HEK293 (cell line): Measurements from ENCODE around the gene TCEA2.
A peak's percentile ranks its signal among the peaks of the same experiment; 100 is the strongest.

ENCODE experiments used
- CTCF ChIA-PET: fragments of 350-600 bp; formaldehyde crosslinking; extraction: SDS; loops from one replicate; lab custom pipeline; 2021; ENCODE audit warnings: antibody characterized with exemption; lab: Yijun Ruan, JAX
- POLR2A ChIA-PET: fragments of 300-600 bp; formaldehyde crosslinking; extraction: SDS; loops from one replicate; lab custom pipeline; 2020; ENCODE audit warnings: antibody characterized with exemption, inconsistent platforms; lab: Yijun Ruan, JAX
- H3K27ac ChIP-seq: fragments of 200-500 bp; sonication (Bioruptor generic); 2 replicates; pipeline ENCODE4 v1.5.1; 2014; ENCODE audit warnings: low read depth, low read length, control low read depth, inconsistent platforms; ENCODE audit errors: extremely low read depth
- H3K36me3 ChIP-seq, 2 experiments: fragments of 200-500 bp in 1 of 2; sonication (Bioruptor generic) in 1 of 2; 1 replicate in 1 of 2; 2 replicates in 1 of 2; pipeline ENCODE4 v1.5.1; 2014 to 2017; ENCODE audit warnings: inconsistent platforms in 2 of 2, low read length in 2 of 2; ENCODE audit not compliant: control insufficient read depth in 2 of 2, insufficient read depth in 1 of 2
- H3K4me1 ChIP-seq: fragments of 200-500 bp; sonication (Bioruptor generic); 2 replicates; pipeline ENCODE4 v1.5.1; 2014; ENCODE audit warnings: mild to moderate bottlenecking, low read length, inconsistent platforms; ENCODE audit not compliant: control insufficient read depth, insufficient read depth
- H3K4me3 ChIP-seq: 2 replicates; pipeline ENCODE4 v1.5.1; 2011; ENCODE audit warnings: low read depth, mild to moderate bottlenecking, control low read depth, low read length, moderate library complexity
- H3K9me3 ChIP-seq: fragments of 200-500 bp; sonication (Bioruptor generic); 2 replicates; pipeline ENCODE4 v1.5.1; 2014; ENCODE audit warnings: low read depth, low read length, inconsistent platforms; ENCODE audit not compliant: control insufficient read depth, insufficient read depth
- HIC1 ChIP-seq: fragments of 450-650 bp; formaldehyde crosslinking; IDR thresholded peaks from 2 replicates; pipeline ENCODE4 v1.5.1; 2016; ENCODE audit warnings: missing biosample characterization, missing genetic modification characterization
- IKZF3 ChIP-seq: fragments of 450-650 bp; IDR thresholded peaks from 2 replicates; pipeline ENCODE4 v1.5.0; 2018; ENCODE audit warnings: missing biosample characterization, mild to moderate bottlenecking, missing genetic modification characterization, moderate library complexity
- KLF16 ChIP-seq: fragments of 450-650 bp; formaldehyde crosslinking; IDR thresholded peaks from 2 replicates; pipeline ENCODE4 v1.5.1; 2017; ENCODE audit warnings: missing biosample characterization, missing genetic modification characterization
- KLF8 ChIP-seq: fragments of 450-650 bp; formaldehyde crosslinking; IDR thresholded peaks from 2 replicates; pipeline ENCODE4 v1.5.1; 2016; ENCODE audit warnings: missing biosample characterization, missing genetic modification characterization
- RBAK ChIP-seq: fragments of 450-650 bp; formaldehyde crosslinking; IDR thresholded peaks from 2 replicates; pipeline ENCODE4 v1.5.1; 2016; ENCODE audit warnings: missing biosample characterization, missing genetic modification characterization
- SP2 ChIP-seq: fragments of 450-650 bp; formaldehyde crosslinking; IDR thresholded peaks from 2 replicates; pipeline ENCODE4 v1.5.1; 2016; ENCODE audit warnings: missing biosample characterization, missing genetic modification characterization
- SP7 ChIP-seq: fragments of 450-650 bp; formaldehyde crosslinking; IDR thresholded peaks from 2 replicates; pipeline ENCODE4 v1.5.1; 2016; ENCODE audit warnings: missing biosample characterization, missing genetic modification characterization
- ZBTB20 ChIP-seq: fragments of 450-650 bp; formaldehyde crosslinking; IDR thresholded peaks from 2 replicates; pipeline ENCODE4 v1.5.1; 2016; ENCODE audit warnings: missing biosample characterization, missing genetic modification characterization
- ZBTB21 ChIP-seq: fragments of 450-650 bp; formaldehyde crosslinking; IDR thresholded peaks from 2 replicates; pipeline ENCODE4 v1.5.1; 2017; ENCODE audit warnings: missing biosample characterization, missing genetic modification characterization
- ZBTB7A ChIP-seq: fragments of 450-650 bp; formaldehyde crosslinking; IDR thresholded peaks from 2 replicates; pipeline ENCODE4 v1.5.1; 2016; ENCODE audit warnings: low read depth, missing biosample characterization, missing genetic modification characterization
- ZBTB8A ChIP-seq: fragments of 450-650 bp; formaldehyde crosslinking; IDR thresholded peaks from 2 replicates; pipeline ENCODE4 v1.5.1; 2016; ENCODE audit warnings: missing biosample characterization, missing genetic modification characterization
- ZFHX2 ChIP-seq: fragments of 450-650 bp; formaldehyde crosslinking; conservative IDR thresholded peaks from 2 replicates; pipeline ENCODE4 v1.5.1; 2016; ENCODE audit warnings: missing biosample characterization, missing genetic modification characterization
- ZNF138 ChIP-seq: fragments of 450-650 bp; formaldehyde crosslinking; IDR thresholded peaks from 2 replicates; pipeline ENCODE4 v1.5.1; 2016; ENCODE audit warnings: missing biosample characterization, missing genetic modification characterization, borderline replicate concordance
- ZNF23 ChIP-seq: fragments of 450-650 bp; formaldehyde crosslinking; IDR thresholded peaks from 2 replicates; pipeline ENCODE4 v1.5.1; 2016; ENCODE audit warnings: missing biosample characterization, missing genetic modification characterization, borderline replicate concordance
- ZNF341 ChIP-seq: fragments of 450-650 bp; formaldehyde crosslinking; IDR thresholded peaks from 2 replicates; pipeline ENCODE4; 2016; ENCODE audit warnings: low read depth, missing biosample characterization, missing genetic modification characterization
- ZNF366 ChIP-seq: fragments of 450-650 bp; formaldehyde crosslinking; conservative IDR thresholded peaks from 2 replicates; pipeline ENCODE4 v1.5.1; 2016; ENCODE audit warnings: missing biosample characterization, missing genetic modification characterization
- ZNF398 ChIP-seq: fragments of 450-650 bp; formaldehyde crosslinking; IDR thresholded peaks from 2 replicates; pipeline ENCODE4 v1.5.1; 2017; ENCODE audit warnings: missing biosample characterization, missing genetic modification characterization
- ZNF561 ChIP-seq: fragments of 450-650 bp; IDR thresholded peaks from 2 replicates; pipeline ENCODE4 v1.5.1; 2018; ENCODE audit warnings: missing biosample characterization, missing genetic modification characterization, borderline replicate concordance
- ZNF670 ChIP-seq: fragments of 450-650 bp; formaldehyde crosslinking; IDR thresholded peaks from 2 replicates; pipeline ENCODE4 v1.5.1; 2016; ENCODE audit warnings: missing biosample characterization, missing genetic modification characterization, low read depth
- ZSCAN30 ChIP-seq: fragments of 450-650 bp; IDR thresholded peaks from 2 replicates; pipeline ENCODE4 v1.5.1; 2018; ENCODE audit warnings: missing biosample characterization, mild to moderate bottlenecking, missing genetic modification characterization, moderate library complexity
- ZXDB ChIP-seq: fragments of 450-650 bp; formaldehyde crosslinking; IDR thresholded peaks from 2 replicates; pipeline ENCODE4 v1.5.1; 2016; ENCODE audit warnings: missing biosample characterization, missing genetic modification characterization
- TF ChIP-seq, protein P1 (sequence below): fragments of 450-650 bp; formaldehyde crosslinking; optimal IDR thresholded peaks from 2 replicates; pipeline ENCODE3; 2016; ENCODE audit warnings: missing biosample characterization, mild to moderate bottlenecking, missing genetic modification characterization
- TF ChIP-seq, protein P2 (sequence below): fragments of 450-650 bp; formaldehyde crosslinking; IDR thresholded peaks from 2 replicates; pipeline ENCODE4 v1.5.1; 2017; ENCODE audit warnings: missing biosample characterization, missing genetic modification characterization
- TF ChIP-seq, protein P3 (sequence below): fragments of 450-650 bp; formaldehyde crosslinking; IDR thresholded peaks from 2 replicates; pipeline ENCODE4 v1.5.1; 2016; ENCODE audit warnings: missing biosample characterization, missing genetic modification characterization

Gene TCEA2

DNA sequence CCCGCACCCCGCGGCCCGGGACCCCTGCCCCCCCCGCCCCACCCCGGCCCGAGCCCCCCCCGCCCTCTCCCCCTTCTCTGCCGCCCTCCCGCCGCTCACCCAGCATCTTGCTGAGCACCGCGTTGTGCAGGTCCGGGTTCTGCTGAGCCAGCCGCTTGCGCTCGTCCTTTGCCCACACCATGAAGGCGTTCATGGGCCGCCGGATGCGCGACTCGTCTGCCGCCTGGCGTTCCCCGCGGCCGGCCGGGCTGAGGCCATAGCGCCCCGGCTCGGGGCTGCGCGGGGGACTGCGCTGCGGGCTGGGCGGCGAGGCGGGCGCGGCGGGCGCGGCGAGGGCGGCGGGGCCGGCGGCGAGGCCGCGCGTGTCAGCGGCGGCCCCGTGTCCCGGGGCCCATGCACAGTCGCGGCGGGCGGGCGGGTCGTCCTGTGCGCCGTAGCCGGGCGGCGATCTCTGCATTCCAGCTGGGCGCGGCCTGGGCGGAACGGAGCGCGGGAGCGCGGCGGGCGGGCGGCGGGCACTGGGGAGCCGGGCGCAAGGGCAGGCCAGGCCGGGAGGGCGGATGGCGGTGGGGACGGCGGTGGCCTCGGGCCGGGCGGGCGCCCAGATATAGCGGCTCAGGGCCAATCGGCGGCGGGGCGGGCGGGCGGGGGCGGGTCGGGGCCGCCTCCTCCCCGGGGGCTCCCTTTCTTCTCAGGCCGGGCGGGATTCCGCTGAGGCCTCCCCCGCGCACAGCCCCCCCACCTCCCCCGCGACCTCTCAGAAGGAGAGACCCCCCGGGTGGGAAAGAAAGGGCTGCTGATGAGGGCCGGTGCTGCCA, 13.7 kb upstream of the TCEA2 start, which contains the start of gene SOX18:
TSS of gene SOX18 (minus strand) at position 580 of the 818 bp plus-strand sequence. CDS start at position 457, 123 bp downstream.
- Histone ChIP-seq H3K27ac (peak within 1 kb of the TSS; percentile 24; the same call in 1 of the 2 replicates), H3K4me3 (peak within 1 kb of the TSS; percentile 36), H3K36me3 (peaks cover 0 to 5% of the 10 kb centered on the region in 2 experiments; a peak in 1 of 3 replicates), H3K4me1 (peaks cover 6% of the 10 kb centered on the region), H3K9me3 (no peaks in the 10 kb centered on the region)
- TF ChIP-seq SP7 (no peak), ZNF138 (no peak), ZNF23 (tag by site-specific recombination) (no peak), ZBTB8A (peak; percentile 44; the same call in 1 of the 2 replicates), RBAK (tag by site-specific recombination) (no peak)
- TF ChIP-seq, protein P1, sequence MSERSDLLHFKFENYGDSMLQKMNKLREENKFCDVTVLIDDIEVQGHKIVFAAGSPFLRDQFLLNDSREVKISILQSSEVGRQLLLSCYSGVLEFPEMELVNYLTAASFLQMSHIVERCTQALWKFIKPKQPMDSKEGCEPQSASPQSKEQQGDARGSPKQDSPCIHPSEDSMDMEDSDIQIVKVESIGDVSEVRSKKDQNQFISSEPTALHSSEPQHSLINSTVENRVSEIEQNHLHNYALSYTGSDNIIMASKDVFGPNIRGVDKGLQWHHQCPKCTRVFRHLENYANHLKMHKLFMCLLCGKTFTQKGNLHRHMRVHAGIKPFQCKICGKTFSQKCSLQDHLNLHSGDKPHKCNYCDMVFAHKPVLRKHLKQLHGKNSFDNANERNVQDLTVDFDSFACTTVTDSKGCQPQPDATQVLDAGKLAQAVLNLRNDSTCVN (tag by site-specific recombination) = peak; percentile 31
- ChIA-PET CTCF (interaction anchor here (1.3 kb wide), 1 partner anchor 10 kb away, joined by 7 read pairs; no protein-coding TSS in a partner anchor), POLR2A (interaction anchor here (0.9 to 1.4 kb wide), 2 partner anchors 10 kb away, joined by 3 to 4 read pairs; no protein-coding TSS in a partner anchor)

DNA sequence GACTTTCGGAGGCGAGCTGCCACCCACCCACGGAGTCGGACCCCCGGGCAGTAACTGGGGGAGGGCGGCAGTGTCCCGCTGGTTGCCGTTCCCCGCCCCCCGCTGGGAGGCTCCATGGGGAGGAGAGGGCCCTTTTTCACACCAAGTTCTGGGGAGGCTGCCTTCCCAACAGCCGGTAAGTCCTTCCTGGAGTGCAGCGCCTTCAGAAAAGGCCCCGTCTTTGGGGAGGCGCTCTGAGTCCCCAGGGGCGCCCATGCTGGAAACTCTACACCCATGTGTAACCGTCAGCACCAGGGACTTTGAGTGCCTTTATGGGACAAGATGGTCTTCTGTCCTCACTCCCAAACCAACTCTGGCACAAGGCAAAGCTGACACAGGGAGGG, 13.1 kb upstream of the TCEA2 start:
- Histone ChIP-seq H3K36me3 (peaks cover 0 to 5% of the 10 kb centered on the region in 2 experiments; a peak in 1 of 3 replicates), H3K9me3 (no peaks in the 10 kb centered on the region), H3K27ac (peak overlapping the region; percentile 22; the same call in 1 of the 2 replicates), H3K4me3 (peak overlapping the region; percentile 19), H3K4me1 (peaks cover 6% of the 10 kb centered on the region)
- POLR2A ChIA-PET = interaction anchor here (0.9 kb wide), 1 partner anchor 10 kb away, joined by 3 read pairs; no protein-coding TSS in a partner anchor
- CTCF ChIA-PET = interaction anchor here (1.3 kb wide), 1 partner anchor 10 kb away, joined by 7 read pairs; no protein-coding TSS in a partner anchor
- TF ChIP-seq ZBTB20 (tag by site-specific recombination) = peak; percentile 32; the same call in 1 of the 2 replicates
- peak; percentile 96 for TF ChIP-seq ZNF341 (tag by site-specific recombination)
- no peak for TF ChIP-seq ZNF366 (tag by site-specific recombination)
- peak; percentile 60 for TF ChIP-seq SP2 (tag by site-specific recombination)
- peak; percentile 48; the same call in 1 of the 2 replicates for TF ChIP-seq KLF8 (tag by site-specific recombination)
- TF ChIP-seq ZNF398 = peak; percentile 54
- TF ChIP-seq, protein P1 (tag by site-specific recombination) = peak; percentile 28
- TF ChIP-seq ZXDB (tag by site-specific recombination) = peak; percentile 46
- TF ChIP-seq, protein P2, sequence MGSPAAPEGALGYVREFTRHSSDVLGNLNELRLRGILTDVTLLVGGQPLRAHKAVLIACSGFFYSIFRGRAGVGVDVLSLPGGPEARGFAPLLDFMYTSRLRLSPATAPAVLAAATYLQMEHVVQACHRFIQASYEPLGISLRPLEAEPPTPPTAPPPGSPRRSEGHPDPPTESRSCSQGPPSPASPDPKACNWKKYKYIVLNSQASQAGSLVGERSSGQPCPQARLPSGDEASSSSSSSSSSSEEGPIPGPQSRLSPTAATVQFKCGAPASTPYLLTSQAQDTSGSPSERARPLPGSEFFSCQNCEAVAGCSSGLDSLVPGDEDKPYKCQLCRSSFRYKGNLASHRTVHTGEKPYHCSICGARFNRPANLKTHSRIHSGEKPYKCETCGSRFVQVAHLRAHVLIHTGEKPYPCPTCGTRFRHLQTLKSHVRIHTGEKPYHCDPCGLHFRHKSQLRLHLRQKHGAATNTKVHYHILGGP (tag by site-specific recombination) = peak; percentile 13; the same call in 1 of the 2 replicates
- peak; percentile 62 for TF ChIP-seq ZNF561 (tag by site-specific recombination)
- TF ChIP-seq ZSCAN30 = peak; percentile 27; the same call in 1 of the 2 replicates
- TF ChIP-seq ZBTB7A = 0 out of 2 replicates have a peak, but pooled peaks have one; percentile 46
- TF ChIP-seq IKZF3 = peak; percentile 50; the same call in 1 of the 2 replicates
- no peak for TF ChIP-seq ZNF670 (tag by site-specific recombination)
- peak; percentile 60 for TF ChIP-seq HIC1 (tag by site-specific recombination)
- no peak for TF ChIP-seq ZBTB21 (tag by site-specific recombination)
- 0 out of 2 replicates have a peak, but pooled peaks have one; percentile 30 for TF ChIP-seq KLF16
- TF ChIP-seq, protein P3, sequence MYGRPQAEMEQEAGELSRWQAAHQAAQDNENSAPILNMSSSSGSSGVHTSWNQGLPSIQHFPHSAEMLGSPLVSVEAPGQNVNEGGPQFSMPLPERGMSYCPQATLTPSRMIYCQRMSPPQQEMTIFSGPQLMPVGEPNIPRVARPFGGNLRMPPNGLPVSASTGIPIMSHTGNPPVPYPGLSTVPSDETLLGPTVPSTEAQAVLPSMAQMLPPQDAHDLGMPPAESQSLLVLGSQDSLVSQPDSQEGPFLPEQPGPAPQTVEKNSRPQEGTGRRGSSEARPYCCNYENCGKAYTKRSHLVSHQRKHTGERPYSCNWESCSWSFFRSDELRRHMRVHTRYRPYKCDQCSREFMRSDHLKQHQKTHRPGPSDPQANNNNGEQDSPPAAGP (tag by site-specific recombination) = peak; percentile 45; the same call in 1 of the 2 replicates
- TF ChIP-seq ZFHX2 (tag by site-specific recombination) = peak; percentile 90
